Ovary (tissue), 3 donors: ENCODE data around the gene HIPK1.

Experiments used
- CTCF ChIP-seq, 3 donors: fragments of 450-650 bp in 2 of 3; fragments of 200-600 bp in 1 of 3; IDR thresholded peaks; one replicate each; pipeline versions ENCODE4 v1.5.1 to v1.8.0; 2016 to 2022; ENCODE audit warnings: antibody characterized with exemption in 3 of 3, mild to moderate bottlenecking in 1 of 3
- EP300 ChIP-seq: sonication (generic); formaldehyde crosslinking; IDR thresholded peaks from one replicate; pipeline ENCODE4 v1.6.1; 2017; ENCODE audit warnings: antibody characterized with exemption
- POLR2A ChIP-seq: fragments of 450-650 bp; IDR thresholded peaks from one replicate; pipeline ENCODE4 v1.6.1; 2017; ENCODE audit warnings: antibody characterized with exemption, mild to moderate bottlenecking, moderate library complexity
- donor health status: DM: no; HTN: no; CAD: no.

- TF ChIP-seq CTCF (IDR thresholded peaks at IDR 0.05) = no peak
- TF ChIP-seq POLR2A = no peak
- TF ChIP-seq EP300 = no peak
Measured at GRCh38 chr1:113945329-113945728, 16.2 kb downstream of the HIPK1 start.
